Bronchial smooth muscle cell (primary cell): ENCODE data around the gene SF3A2. TPM values are rescaled to one million over a fixed set of nuclear protein-coding genes. Genes with fewer than 3 reads are reported as not detected.

ENCODE experiments used
- total RNA-seq: library from RNA; depleted of rRNA; stranded (reverse); fragments of >200 nt; gene quantifications from 2 replicates; pipeline ENCODE4 v1.2.1, GENCODE V29; 2014

The SF3A2 gene, protein sequence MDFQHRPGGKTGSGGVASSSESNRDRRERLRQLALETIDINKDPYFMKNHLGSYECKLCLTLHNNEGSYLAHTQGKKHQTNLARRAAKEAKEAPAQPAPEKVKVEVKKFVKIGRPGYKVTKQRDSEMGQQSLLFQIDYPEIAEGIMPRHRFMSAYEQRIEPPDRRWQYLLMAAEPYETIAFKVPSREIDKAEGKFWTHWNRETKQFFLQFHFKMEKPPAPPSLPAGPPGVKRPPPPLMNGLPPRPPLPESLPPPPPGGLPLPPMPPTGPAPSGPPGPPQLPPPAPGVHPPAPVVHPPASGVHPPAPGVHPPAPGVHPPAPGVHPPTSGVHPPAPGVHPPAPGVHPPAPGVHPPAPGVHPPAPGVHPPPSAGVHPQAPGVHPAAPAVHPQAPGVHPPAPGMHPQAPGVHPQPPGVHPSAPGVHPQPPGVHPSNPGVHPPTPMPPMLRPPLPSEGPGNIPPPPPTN
- total RNA-seq, result 24.6 and 27.6 TPM in 2 replicates

DNA sequence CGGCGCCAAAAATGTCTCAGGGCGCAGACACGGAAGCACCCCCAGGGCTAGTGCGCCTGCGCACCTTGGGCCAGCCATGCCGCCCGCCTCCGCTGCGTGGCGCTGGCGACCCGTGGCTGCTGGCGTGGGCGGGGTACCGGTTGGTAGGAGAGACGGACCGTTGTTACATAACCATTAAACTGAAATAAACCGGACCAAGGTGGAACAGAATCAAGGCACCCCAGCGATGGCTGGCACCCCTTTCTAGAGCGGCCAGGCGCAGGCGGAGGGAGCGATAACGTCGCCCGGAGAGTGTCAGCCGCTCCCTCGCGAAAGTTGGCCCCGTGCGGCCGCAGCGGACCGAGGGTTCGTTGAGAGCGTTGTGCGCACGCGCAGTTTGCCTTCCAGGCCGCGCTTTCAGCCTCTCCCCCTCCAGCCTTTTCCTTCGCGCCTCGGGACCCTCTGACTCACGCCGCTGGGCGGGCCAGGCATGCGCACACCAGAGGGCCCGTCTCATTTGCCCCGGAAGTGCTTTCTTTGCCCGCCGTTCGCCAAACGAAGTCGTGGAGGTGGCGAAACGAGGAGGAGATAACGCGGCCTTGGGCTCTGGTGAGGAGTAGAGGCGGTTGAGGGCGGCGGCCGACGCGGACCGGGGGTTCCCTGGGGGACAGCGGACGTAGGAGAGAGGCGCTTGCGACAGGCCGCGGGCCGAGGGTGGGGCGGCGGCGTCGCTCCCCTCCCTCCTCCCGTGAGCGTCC, at the start of gene SF3A2, which contains the start of gene PLEKHJ1:
Gene SF3A2 (plus strand): TSS at position 511 of the 737 bp plus-strand sequence. CDS start 6,595 bp downstream, outside the sequence.
Gene PLEKHJ1 (minus strand): TSS at position 16 of the 737 bp plus-strand sequence. CDS start 81 bp downstream, outside the sequence.

DNA sequence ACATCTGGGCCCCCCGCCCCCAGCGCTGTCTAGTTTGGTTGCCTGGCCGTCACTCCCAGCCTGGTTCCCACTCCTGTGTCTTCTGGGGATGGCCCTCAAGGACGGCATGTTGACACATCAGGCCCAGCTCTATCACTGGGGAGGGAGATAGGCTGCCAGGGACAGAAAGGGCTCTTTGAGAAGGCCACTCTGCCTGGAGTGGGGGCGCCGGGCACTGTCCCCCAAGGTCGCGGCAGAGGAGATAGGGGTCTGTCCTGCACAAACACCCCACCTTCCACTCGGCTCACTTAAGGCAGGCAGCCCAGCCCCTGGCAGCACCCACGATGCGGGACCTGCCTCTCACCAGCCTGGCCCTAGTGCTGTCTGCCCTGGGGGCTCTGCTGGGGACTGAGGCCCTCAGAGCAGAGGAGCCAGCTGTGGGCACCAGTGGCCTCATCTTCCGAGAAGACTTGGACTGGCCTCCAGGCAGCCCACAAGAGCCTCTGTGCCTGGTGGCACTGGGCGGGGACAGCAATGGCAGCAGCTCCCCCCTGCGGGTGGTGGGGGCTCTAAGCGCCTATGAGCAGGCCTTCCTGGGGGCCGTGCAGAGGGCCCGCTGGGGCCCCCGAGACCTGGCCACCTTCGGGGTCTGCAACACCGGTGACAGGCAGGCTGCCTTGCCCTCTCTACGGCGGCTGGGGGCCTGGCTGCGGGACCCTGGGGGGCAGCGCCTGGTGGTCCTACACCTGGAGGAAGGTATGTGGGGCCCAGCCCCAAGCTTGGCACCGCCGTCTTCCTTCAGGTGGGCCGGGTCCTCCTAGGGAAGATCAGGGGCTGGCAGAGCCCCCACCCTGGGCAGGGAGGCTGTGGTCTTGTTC, 12.6 kb downstream of the SF3A2 start, which contains the start of gene AMH:
Gene AMH (plus strand): TSS at position 314 of the 857 bp plus-strand sequence. CDS start 10 bp downstream, at position 324.

DNA sequence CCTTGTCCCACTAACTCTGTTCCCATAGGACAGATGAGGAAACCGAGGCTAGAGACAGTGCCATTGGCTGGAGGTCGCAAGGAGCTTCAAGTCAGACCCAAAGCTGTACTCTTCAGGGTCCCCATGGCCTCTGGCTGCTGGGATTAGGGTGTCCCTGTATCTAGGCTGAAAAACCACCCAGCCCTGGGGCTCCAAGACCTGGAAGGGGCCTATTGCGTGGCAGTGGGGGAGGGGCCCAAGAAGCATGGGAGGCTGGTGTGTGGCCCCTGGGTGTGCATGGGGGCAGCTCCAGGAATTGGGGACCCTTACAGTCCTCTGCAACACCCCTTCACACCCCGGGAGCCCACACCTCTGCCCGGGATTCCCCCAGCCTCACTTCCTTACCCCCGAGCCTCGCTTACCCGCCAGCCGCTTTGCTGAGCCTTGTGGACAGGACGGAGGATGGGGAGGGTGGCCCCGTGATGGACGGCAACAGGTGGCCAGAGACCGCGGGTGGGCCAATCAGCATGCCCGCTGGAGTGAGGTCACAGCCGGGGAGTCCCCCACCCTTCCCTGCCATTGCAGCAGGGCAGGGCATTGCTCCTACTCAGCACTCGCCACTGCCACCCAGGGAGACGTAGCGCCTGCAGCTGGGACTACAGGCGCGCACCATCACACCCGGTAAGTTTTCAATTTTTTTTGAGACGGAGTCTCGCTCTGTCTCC, 19.5 kb downstream of the SF3A2 start, which contains the start of gene JSRP1:
Gene JSRP1 (minus strand): TSS at position 436 of the 704 bp plus-strand sequence. CDS start 1,103 bp downstream, outside the sequence.

DNA sequence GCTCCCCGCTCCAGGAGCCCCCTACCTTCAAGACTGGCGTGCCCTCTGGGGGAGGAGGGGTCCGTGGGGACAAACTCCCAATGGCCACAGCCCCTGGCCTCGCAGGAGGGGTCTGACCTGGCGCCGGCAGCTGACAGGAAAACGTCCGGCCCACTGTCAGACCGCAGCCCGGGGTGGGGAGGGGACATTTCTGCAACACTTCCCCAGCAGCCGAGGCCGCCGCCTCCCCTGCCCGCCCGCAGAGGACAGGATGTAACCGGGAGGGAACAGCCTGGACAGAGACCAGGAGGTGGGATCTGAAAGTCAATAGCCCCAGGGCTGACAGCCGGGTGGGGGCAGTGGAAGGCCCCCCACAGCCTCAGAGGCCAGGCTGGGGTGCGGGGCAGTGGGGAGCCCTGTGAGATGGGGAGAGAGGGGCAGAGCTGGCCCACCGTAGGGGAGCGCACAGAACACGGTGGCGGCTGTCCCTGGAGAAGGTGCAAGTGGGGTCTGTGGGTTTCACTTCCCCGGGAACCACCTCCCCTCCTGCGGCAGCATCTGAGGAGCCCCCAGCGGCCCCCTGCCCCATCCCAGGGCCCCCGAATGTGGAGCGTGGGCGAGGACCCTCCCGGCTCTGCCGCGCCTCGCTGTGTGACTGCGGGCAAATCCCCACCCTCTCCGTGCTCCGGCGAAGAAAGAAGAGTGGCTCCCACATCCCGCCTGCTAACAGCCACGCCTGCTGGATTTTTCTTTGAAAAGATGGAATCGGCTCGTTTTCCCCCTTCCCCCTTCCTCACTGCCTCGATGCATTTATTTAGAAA, 45.6 kb downstream of the SF3A2 start, which contains the start of gene PEAK3:
Gene PEAK3 (minus strand): TSS at position 114 of the 800 bp plus-strand sequence. CDS start 1,244 bp downstream, outside the sequence.

Other genes with a start within 250 kb of the SF3A2 start
- gene BTBD2, start 221.1 kb upstream of the SF3A2 start, total RNA-seq, result 55.0 and 66.6 TPM in 2 replicates
- 77.2 and 206 TPM in 2 replicates for gene MKNK2, start 185.6 kb upstream of the SF3A2 start, total RNA-seq
- 12.1 and 19.2 TPM in 2 replicates for gene MOB3A, start 140.5 kb upstream of the SF3A2 start, total RNA-seq
- 1.7 and 1.9 TPM in 2 replicates for gene IZUMO4, start 139.9 kb upstream of the SF3A2 start, total RNA-seq
- 69.8 and 80.8 TPM in 2 replicates for gene AP3D1, start 85.3 kb upstream of the SF3A2 start, total RNA-seq
- 2.5 and 5.8 TPM in 2 replicates for gene DOT1L, start 72.9 kb upstream of the SF3A2 start, total RNA-seq
- gene PLEKHJ1, start 495 bp upstream of the SF3A2 start, total RNA-seq, result 32.8 and 48.1 TPM in 2 replicates
- 0.16 and 0.17 TPM in 2 replicates for gene AMH, start 12.5 kb downstream of the SF3A2 start, total RNA-seq
- not detected in 2 replicates for gene JSRP1, start 19.6 kb downstream of the SF3A2 start, total RNA-seq
- not detected in 2 replicates for gene PEAK3, start 45.4 kb downstream of the SF3A2 start, total RNA-seq
- gene LINGO3, start 71.3 kb downstream of the SF3A2 start, total RNA-seq, result not detected in 2 replicates
- 93.1 and 119 TPM in 2 replicates for gene LSM7, start 91.8 kb downstream of the SF3A2 start, total RNA-seq
- 27.9 and 33.4 TPM in 2 replicates for gene SPPL2B, start 91.9 kb downstream of the SF3A2 start, total RNA-seq
- gene TMPRSS9, start 123.4 kb downstream of the SF3A2 start, total RNA-seq, result not detected in 2 replicates
- gene TIMM13, start 190.8 kb downstream of the SF3A2 start, total RNA-seq, result 41.2 and 43.8 TPM in 2 replicates
- gene LMNB2, start 220.1 kb downstream of the SF3A2 start, total RNA-seq, result 51.1 and 54.7 TPM in 2 replicates
- gene GADD45B, start 239.3 kb downstream of the SF3A2 start, total RNA-seq, result 17.9 and 19.5 TPM in 2 replicates